Stimulated activated CD4-positive, alpha-beta T cell treated with anti-CD3 and anti-CD28 coated beads, Interleukin-2, amount 100 ng/mL, for 48 hours (primary cell): ENCODE measurements around the gene ARL5B.
"Not testable (repeated sequence)": the region's sequence is repeated elsewhere in the genome, so short reads cannot be mapped to it uniquely, and the experiment has no call there.

ENCODE experiments used
- DNase-seq, 2 donors: peaks; one replicate each; pipeline ENCODE4 v3.0.0-alpha.2; 2020

The ARL5B gene, protein sequence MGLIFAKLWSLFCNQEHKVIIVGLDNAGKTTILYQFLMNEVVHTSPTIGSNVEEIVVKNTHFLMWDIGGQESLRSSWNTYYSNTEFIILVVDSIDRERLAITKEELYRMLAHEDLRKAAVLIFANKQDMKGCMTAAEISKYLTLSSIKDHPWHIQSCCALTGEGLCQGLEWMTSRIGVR

DNA sequence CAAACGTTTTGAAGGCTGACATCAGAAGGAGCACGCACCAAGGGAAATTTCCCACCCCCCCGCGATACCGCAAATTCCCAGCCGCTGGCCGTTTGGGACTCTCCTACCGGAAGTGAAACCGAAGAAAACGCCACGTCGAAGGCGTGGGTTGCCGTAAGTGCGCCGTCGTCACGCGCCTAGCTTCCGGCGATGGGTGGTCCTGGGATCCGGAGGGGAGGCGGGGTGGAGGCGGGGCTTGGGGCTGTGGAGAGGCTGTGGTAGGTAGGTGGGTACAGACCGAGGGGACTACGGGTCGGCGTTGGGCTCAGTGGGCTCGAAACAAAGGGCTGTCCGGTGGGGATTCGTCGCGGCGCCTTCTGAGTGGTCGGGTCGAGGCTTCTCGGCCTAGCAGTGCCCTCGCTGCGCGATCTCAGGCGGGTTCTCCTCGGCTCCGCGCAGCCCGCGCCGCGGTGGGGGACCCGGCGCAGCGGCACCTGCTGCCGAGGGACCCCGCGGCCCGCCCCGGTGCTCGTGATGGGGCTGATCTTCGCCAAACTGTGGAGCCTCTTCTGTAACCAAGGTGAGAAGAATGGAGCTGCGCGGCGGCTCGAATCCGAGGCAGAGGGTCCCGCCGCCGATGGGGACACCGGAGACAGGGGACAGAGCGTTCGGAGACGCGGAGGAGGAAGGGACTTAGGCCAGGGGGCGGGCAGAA, at the start of gene ARL5B:
Gene ARL5B (plus strand): TSS at position 307 of the 694 bp plus-strand sequence. CDS start 207 bp downstream, at position 514.
- DNase-seq, result peak; percentile 88 to 92

GRCh38 chr10:18610517-18610916, 48.7 kb upstream of the ARL5B start:
- DNase-seq, result no peak

DNA sequence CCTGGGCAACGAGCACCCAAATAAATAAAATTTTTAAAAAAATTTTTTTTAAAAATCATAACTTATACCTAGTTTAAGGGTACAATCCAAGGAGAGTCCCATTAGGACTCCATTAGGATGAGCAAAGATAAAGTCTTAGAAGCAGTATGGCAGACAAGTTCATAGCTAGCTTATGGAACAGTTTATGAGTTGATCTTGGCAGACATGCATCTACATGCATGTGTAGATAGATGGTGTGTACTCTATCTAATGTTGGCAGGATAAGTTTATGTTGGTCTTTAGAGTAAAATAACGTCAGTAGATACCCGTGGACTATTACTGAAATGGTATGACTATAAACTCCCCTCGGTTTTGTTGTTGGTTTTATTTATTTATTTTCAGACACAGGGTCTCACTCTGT, 48.1 kb upstream of the ARL5B start:
- DNase-seq, result no peak

GRCh38 chr10:18615618-18616017, 43.6 kb upstream of the ARL5B start:
- no peak for DNase-seq

- DNase-seq, result no peak
Observed at GRCh38 chr10:18616337-18616736, 42.9 kb upstream of the ARL5B start.

GRCh38 chr10:18619016-18619415, 40.2 kb upstream of the ARL5B start:
- DNase-seq, result no peak

GRCh38 chr10:18620856-18621255, 38.4 kb upstream of the ARL5B start:
- DNase-seq, result no peak

DNA sequence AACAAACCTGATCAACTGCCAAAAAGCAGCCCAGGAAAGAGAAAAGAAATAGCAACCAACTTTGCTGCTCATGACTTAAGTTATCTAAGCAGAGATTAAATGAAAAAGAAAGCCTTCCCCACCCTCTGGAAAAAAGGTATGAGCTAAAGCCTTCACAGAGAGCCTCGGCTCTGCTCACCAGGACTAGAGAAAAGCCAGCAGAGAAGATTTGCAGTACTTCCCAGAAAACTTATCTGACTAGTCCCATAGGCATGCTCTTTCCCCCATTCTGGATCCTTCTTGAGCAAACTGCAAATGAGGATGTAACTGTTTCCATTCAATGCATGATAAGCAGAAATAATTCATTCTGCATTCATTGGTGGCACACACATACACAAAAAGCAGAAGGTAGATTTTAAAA, 35.6 kb upstream of the ARL5B start:
- not testable (repeated sequence) for DNase-seq

GRCh38 chr10:18625886-18626285, 33.3 kb upstream of the ARL5B start:
- DNase-seq, result no peak

DNA sequence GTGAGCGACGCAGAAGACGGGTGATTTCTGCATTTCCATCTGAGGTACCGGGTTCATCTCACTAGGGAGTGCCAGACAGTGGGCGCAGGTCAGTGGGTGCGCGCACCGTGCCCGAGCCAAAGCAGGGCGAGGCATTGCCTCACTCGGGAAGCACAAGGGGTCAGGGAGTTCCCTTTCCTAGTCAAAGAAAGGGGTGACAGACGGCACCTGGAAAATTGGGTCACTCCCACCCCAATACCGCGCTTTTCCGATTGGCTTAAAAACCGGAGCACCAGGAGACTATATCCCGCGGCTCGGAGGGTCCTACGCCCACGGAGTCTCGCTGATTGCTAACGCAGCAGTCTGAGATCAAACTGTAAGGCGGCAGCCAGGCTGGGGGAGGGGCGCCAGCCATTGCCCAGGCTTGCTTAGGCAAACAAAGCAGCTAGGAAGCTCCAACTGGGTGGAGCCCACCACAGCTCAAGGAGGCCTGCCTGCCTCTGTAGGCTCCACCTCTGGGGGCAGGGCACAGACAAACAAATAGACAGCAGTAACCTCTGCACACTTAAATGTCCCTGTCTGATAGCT, 31.7 kb upstream of the ARL5B start:
- peak; percentile 38 to 43 for DNase-seq

DNA sequence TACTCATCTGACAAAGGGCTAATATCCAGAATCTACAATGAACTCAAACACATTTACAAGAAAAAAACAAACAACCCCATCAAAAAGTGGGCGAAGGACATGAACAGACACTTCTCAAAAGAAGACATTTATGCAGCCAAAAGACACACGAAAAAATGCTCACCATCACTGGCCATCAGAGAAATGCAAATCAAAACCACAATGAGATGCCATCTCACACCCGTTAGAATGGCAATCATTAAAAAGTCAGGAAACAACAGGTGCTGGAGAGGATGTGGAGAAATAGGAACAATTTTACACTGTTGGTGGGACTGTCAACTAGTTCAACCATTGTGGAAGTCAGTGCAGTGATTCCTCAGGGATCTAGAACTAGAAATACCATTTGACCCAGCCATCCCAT, 26.7 kb upstream of the ARL5B start:
- not testable (repeated sequence) for DNase-seq

DNA sequence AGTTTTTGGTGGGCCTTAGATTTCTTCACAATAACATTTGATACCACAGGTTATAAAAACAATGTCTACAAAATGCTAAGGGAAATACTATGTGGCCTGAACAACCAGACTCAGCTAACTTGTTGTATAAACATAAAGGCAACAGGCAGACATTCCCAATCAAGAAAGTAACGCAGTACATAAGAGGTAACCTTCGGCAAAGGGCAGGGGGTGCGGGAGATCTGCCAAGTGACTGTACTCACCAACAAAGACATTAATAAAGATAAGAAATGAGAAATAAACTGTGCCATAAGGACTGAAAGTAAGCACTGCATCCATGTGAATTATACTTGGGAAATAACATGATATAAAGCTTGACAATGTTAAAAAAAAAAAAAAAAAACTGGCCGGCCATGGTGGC, 23.2 kb upstream of the ARL5B start:
- no peak for DNase-seq

DNA sequence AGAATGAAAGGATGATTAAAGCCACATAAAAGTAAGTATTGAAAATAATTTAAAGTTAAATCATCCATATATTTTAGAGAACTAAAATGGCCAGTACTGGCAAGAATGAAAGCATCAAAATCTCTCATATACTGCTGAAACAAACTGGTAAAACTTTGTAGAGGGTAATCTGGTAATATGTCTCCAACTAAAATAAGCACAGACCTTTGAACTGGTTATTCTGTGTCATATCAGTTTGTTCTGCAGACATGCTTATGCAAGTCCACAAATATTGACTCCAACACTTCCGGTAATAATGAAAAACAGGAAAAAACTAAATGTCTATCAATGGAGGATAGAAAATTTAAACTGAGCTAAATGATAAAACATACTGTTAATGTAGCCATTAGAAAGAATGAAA, 21.8 kb upstream of the ARL5B start:
- DNase-seq, result not testable (repeated sequence)

- DNase-seq, result not testable (repeated sequence)
Observed at GRCh38 chr10:18639719-18640118, 19.5 kb upstream of the ARL5B start.

DNA sequence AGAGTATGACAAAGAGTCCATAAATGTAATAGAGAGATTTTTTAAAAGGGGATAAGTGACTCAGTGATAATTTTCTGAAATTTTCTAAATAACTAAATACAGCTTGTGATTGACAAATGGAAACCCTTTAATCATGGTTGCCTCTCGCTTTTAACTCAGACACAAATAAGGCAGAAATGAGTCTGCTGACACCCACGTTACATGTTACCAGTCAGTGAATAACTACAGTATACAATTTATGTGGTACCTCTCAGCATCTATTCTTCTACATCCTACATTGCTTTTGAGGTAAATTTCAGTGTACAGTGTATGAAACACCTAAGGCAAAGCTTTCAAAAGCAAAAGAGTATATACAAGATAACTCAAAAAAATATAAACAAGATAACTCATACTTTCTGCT, 12.1 kb upstream of the ARL5B start:
- no peak for DNase-seq

GRCh38 chr10:18647945-18648344, 11.3 kb upstream of the ARL5B start:
- no peak for DNase-seq

GRCh38 chr10:18649364-18649959, 9.8 kb upstream of the ARL5B start:
- DNase-seq, result no peak

DNA sequence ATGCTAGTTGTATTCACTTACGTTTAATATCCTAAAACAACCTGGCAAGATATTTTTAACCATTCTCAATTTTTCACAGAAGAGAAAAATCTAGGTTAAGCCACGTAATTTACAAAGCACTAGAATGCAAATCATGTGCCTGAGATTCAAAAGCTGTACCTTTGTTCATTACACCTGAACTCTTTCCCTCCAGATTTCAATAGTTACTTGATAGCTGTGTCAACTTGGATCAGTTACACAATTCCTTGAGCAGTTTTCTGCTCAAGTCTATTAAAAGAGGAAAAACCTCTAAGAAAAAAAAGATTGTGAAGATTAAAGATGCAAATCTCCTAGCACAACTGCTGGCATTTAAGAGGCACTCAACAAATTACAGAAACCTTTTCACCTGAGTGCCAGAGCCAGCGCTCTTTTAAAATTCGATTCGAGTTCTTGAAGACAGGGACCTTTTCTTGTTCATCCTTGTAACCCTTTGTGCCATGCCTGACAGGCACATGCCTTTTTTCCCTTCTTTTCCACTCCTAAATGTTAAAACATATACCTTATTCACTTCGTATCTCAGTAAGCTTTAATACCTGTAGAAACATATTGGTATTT, 8.7 kb upstream of the ARL5B start:
- DNase-seq, result no peak

DNA sequence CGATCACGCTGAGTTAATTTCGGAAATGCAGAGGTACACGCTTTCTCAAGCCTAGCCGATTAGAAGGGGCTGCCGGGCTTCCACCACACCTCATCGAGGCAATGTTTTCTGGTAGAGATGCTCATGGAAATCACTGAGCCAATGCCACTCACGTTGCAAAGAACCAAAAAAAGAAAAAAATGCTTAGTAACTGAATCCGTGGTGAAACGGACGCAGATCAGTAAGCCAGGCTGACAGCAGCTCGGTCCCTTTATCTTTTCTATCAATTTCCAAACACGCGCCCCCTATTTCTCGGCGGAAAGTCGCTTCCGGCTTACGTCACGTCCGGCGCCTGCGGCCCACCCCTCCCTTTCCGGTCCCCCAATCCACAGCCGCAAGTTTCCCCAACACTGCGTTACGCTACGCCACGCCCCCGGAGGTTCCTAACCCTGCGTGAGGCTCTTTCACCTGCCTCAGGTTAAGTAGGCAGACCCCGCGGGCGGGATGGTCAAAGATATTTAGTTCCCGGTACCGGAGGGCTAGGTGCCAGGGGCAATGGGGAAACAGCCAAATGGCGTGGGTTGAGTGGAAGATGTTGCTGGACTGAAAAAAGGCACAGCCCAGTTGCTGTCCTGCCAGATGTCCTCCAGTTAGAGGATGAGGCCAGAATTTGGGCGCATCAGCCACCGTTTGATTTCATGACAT, 7.8 kb upstream of the ARL5B start, which contains the start of gene NSUN6:
Gene NSUN6 (minus strand): TSS at position 264 of the 684 bp plus-strand sequence. CDS start 384 bp downstream, outside the sequence.
- peak; percentile 83 to 86 for DNase-seq

- no peak for DNase-seq
Observed at GRCh38 chr10:18653112-18653511, 6.1 kb upstream of the ARL5B start.

- DNase-seq, result no peak
Observed at GRCh38 chr10:18656724-18657123, 2.5 kb upstream of the ARL5B start.

- DNase-seq, result no peak
Observed at GRCh38 chr10:18658271-18659124, 733 bp upstream of the ARL5B start.
